Pancreas (tissue), 10 donors: ENCODE data around the gene INPP5D. TPM values are rescaled to one million over a fixed set of nuclear protein-coding genes. Genes with fewer than 3 reads are reported as not detected.
"Not testable (repeated sequence)": the region's sequence is repeated elsewhere in the genome, so short reads cannot be mapped to it uniquely, and the experiment has no call there.

Source experiments
- ATAC-seq, 4 donors: fragments of 200-7000 bp; cut with Tn5 transposase; one replicate each; pipeline versions ENCODE4 v1.8.0 to v1.9.1; 2020; ENCODE audit warnings: mild to moderate bottlenecking in 4 of 4, moderate library complexity in 4 of 4
- DNase-seq, 6 donors: peaks; one replicate each; pipeline ENCODE4 v3.0.0-alpha.2; 2020
- FAIRE-seq: peaks from 2 replicates; lab custom pipeline; 2012; peaks lifted over from hg19 to GRCh38; lab: Jason Lieb, UNC
- H3K27ac ChIP-seq, 4 donors: fragments of 200-600 bp; sonication (generic); 1 replicate in 3 of 4; 2 replicates in 1 of 4; pipeline versions ENCODE4 v1.5.0 to v1.8.0; 2020
- H3K27me3 ChIP-seq, 4 donors: fragments of 200-600 bp; one replicate each; pipeline ENCODE4 v1.8.0; 2021
- H3K36me3 ChIP-seq, 3 donors: fragments of 200-600 bp; sonication (generic) in 1 of 3; one replicate each; pipeline versions ENCODE4 v1.5.0 to v1.8.0; 2020 to 2021
- H3K4me1 ChIP-seq, 3 donors: fragments of 200-600 bp; one replicate each; pipeline ENCODE4 v1.8.0; 2021
- H3K4me3 ChIP-seq, 4 donors: fragments of 200-600 bp; sonication (generic) in 2 of 4; one replicate each; pipeline versions ENCODE4 v1.5.0 to v1.8.0; 2020 to 2021
- H3K9me3 ChIP-seq, 4 donors: fragments of 200-600 bp; one replicate each; pipeline ENCODE4 v1.8.0; 2021
- CTCF ChIP-seq, 4 donors: fragments of 200-600 bp; sonication (generic) in 3 of 4; IDR thresholded peaks; one replicate each; pipeline versions ENCODE4 v1.5.0 to v1.8.0; 2021; ENCODE audit warnings: antibody characterized with exemption in 4 of 4
- WGBS, 2 donors: extraction: QIAGEN DNeasy Blood & Tissue Kit; methylation state at CpG; one replicate each; pipeline ENCODE4 v1.1.7; 2013; 5-methylcytosine and 5-hydroxymethylcytosine counted together
- intact Hi-C, 3 donors: fragments of 100-400 bp; cut with DNase I; formaldehyde crosslinking; loops; one replicate each; pipeline versions ENCODE4 v1.11.1 to v1.14.2; 2022
- polyA plus RNA-seq, 2 donors: library from polyadenylated mRNA; stranded (reverse); fragments of 200-250 nt; gene quantifications; one replicate each; pipeline ENCODE4 v1.2.3, GENCODE V29; 2013
- total RNA-seq, 6 donors: library from RNA; stranded (reverse); fragmentation: NEBNext Ultra II Directional in 4 of 6; extraction: Animal tissue kit (Norgen Biotek cat#: 25700) in 4 of 6; gene quantifications; one replicate each; pipeline versions ENCODE4 v1.2.1 to v1.2.4, GENCODE V29; 2021 to 2023
- donor health status: healthy with polysubstance abuse.
- donor health status: DM: no; HTN: no; CAD: no; lungs with moderate emphysema.
- donor health status: DM: no; HTN: no; CAD: no.
- donor health status: control.
- donor health status: control.
- donor health status: Bipolar disorder and iron deficiency.
- donor health status: DM: yes; HTN: yes; CAD: no.
- donor health status: DM: no; HTN: no; CAD: no.
- donor health status: DM: no; HTN: no; CAD: no.
- donor health status: DM: yes; HTN: yes; CAD: no.

The INPP5D gene
- total and polyA plus RNA-seq, 8 donors, result 1.1 to 11.4 (median 2.3) TPM

DNA sequence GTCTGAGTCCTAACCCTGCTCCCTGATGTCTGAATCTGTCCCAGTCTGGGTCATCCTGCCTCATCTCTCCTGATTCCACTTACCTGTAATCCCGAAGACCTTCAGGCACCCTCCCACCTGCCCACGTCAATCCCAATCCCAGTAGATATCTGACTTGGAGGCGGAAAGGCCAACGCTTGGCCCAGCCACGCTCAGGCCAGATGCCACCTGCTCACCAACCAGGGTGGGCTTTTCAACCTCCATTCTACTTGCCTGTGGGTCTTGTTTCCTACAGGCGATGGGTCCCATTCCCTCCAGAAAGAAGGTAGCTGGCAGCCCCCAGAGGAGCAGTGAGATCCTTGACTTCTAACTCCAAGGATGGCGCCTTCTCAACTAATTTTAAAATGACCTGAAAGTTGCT, 59.7 kb downstream of the INPP5D start:
- ATAC-seq (no peak), DNase-seq (no peak), FAIRE-seq (no peak)
- H3K27me3 ChIP-seq, result no peaks in the 10 kb centered on the region
- H3K36me3 ChIP-seq, result no peaks in the 10 kb centered on the region
- peak overlapping the region in 3 of 4 donors; percentile 11 to 56 (median 49) for H3K27ac ChIP-seq
- 78 to 85% methylated on average over 7 of the region's 7 CpGs for WGBS, 2 donors
- intact Hi-C loops, result no loop called here
- H3K9me3 ChIP-seq, result no peaks in the 10 kb centered on the region
- no peak overlapping the region for H3K4me3 ChIP-seq
- TF ChIP-seq CTCF (IDR thresholded peaks at IDR 0.05), result no peak
- peaks cover 7 to 23% (median 11%) of the 10 kb centered on the region in 3 donors for H3K4me1 ChIP-seq

DNA sequence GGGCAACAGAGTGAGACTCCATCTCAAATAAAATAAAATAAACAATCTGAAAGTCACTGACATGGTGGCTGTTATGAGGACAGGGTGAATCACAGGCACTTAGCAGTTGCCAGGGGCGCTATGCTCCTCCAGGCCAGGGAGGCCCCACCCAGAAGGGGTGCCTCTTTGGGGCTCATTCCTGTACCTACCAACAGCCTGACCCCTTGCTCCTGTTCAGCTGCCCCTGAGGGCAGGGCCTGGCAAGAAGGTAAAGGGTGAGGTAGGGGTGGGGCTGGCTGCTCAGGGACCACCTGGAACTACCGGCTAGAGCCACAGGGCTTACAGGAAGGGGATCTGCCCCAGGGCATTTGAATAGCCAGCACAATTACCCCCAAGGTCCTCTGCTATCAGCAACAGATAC, 60.3 kb downstream of the INPP5D start:
- H3K4me3 ChIP-seq, result no peak overlapping the region
- FAIRE-seq (no peak), DNase-seq (no peak), ATAC-seq (no peak)
- no peak for TF ChIP-seq CTCF (IDR thresholded peaks at IDR 0.05)
- intact Hi-C loops, result no loop called here
- H3K9me3 ChIP-seq, result no peaks in the 10 kb centered on the region
- H3K4me1 ChIP-seq, result peaks cover 7 to 23% (median 11%) of the 10 kb centered on the region in 3 donors
- WGBS, 2 donors, result 75 to 88% methylated on average over 2 of the region's 2 CpGs
- H3K27me3 ChIP-seq, result no peaks in the 10 kb centered on the region
- no peaks in the 10 kb centered on the region for H3K36me3 ChIP-seq
- no peak overlapping the region for H3K27ac ChIP-seq

GRCh38 chr2:233121856-233122255, 61.7 kb downstream of the INPP5D start:
- TF ChIP-seq CTCF (IDR thresholded peaks at IDR 0.05), result no peak
- no peaks in the 10 kb centered on the region for H3K27me3 ChIP-seq
- intact Hi-C loops, result no loop called here
- no peaks in the 10 kb centered on the region for H3K36me3 ChIP-seq
- no peak overlapping the region for H3K27ac ChIP-seq
- DNase-seq, result peak in 1 of 6 donors; percentile 9
- H3K4me1 ChIP-seq, result peaks cover 7 to 23% (median 11%) of the 10 kb centered on the region in 3 donors
- FAIRE-seq, result no peak
- no peak for ATAC-seq
- H3K4me3 ChIP-seq, result no peak overlapping the region
- WGBS, 2 donors, result 63 to 76% methylated on average over 13 of the region's 13 CpGs
- H3K9me3 ChIP-seq, result no peaks in the 10 kb centered on the region

- 76 to 77% methylated on average over 5 of the region's 5 CpGs for WGBS, 2 donors
- ATAC-seq (no peak), FAIRE-seq (no peak), DNase-seq (peak in 1 of 6 donors; percentile 2)
- H3K4me3 ChIP-seq, result no peak overlapping the region
- intact Hi-C loops, result no loop called here
- no peaks in the 10 kb centered on the region for H3K9me3 ChIP-seq
- no peaks in the 10 kb centered on the region for H3K36me3 ChIP-seq
- H3K4me1 ChIP-seq, result peaks cover 7 to 23% (median 11%) of the 10 kb centered on the region in 3 donors
- H3K27me3 ChIP-seq, result no peaks in the 10 kb centered on the region
- H3K27ac ChIP-seq, result no peak overlapping the region
- no peak for TF ChIP-seq CTCF (IDR thresholded peaks at IDR 0.05)
Measured at GRCh38 chr2:233122541-233122940, 62.4 kb downstream of the INPP5D start.

DNA sequence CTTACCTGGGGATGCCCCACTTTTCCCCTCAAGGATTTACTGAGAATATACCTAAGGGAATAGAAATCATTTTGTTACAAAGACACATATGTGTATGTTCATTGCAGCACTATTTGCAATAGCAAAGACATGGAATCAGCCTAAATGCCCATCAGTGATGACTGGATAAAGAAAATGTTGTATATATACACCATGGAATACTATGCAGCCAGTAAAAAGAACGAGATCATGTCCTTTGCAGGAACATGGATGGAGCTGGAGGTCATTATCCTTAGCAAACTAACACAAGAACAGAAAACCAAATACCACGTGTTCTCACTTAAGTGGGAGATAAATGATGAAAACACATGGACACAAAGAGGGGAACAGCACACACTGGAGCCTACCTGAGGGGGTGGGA, 63.4 kb downstream of the INPP5D start:
- intact Hi-C loops, H3K4me3 ChIP-seq, FAIRE-seq, DNase-seq, H3K27ac ChIP-seq, H3K9me3 ChIP-seq, H3K36me3 ChIP-seq, ATAC-seq, H3K27me3 ChIP-seq: not testable (repeated sequence)
- peaks cover 0 to 16% (median 4%) of the 10 kb centered on the region in 3 donors for H3K4me1 ChIP-seq
- WGBS, 2 donors, result 43 to 51% methylated on average over 2 of the region's 2 CpGs
